Loucy (cell line): ENCODE measurements around the gene CEP295NL.
"Not testable (repeated sequence)": the region's sequence is repeated elsewhere in the genome, so short reads cannot be mapped to it uniquely, and the experiment has no call there.

Source experiments
- H2AFZ ChIP-seq: fragments of 200-600 bp; sonication (generic); 2 replicates; pipeline ENCODE4 v1.6.0; 2016; ENCODE audit warnings: antibody characterized with exemption, mild to moderate bottlenecking, low read length, moderate library complexity
- H3F3A ChIP-seq: fragments of 200-600 bp; 2 replicates; pipeline ENCODE4 v1.6.0; 2016; ENCODE audit warnings: antibody characterized with exemption, low read depth, mild to moderate bottlenecking
- H3K27me3 ChIP-seq: fragments of 200-600 bp; sonication (generic); 2 replicates; pipeline ENCODE4 v1.6.1; 2014; ENCODE audit warnings: low read length, mild to moderate bottlenecking; ENCODE audit not compliant: insufficient read depth, poor library complexity, severe bottlenecking
- H3K36me3 ChIP-seq: fragments of 200-600 bp; sonication (generic); 2 replicates; pipeline ENCODE4 v1.6.1; 2016; ENCODE audit warnings: low read length; ENCODE audit not compliant: insufficient read depth
- H3K4me1 ChIP-seq: fragments of 200-600 bp; sonication (generic); 2 replicates; pipeline ENCODE4 v1.5.1; 2014; ENCODE audit warnings: low read length, mild to moderate bottlenecking; ENCODE audit not compliant: insufficient read depth, poor library complexity, severe bottlenecking
- H3K4me2 ChIP-seq: fragments of 200-600 bp; sonication (generic); 2 replicates; pipeline ENCODE4 v1.6.0; 2014; ENCODE audit warnings: antibody characterized with exemption, low read length, low read depth, mild to moderate bottlenecking; ENCODE audit not compliant: poor library complexity, severe bottlenecking
- H3K4me3 ChIP-seq: fragments of 200-600 bp; sonication (generic); 2 replicates; pipeline ENCODE4 v1.5.1; 2014; ENCODE audit warnings: low read length, mild to moderate bottlenecking, mixed read lengths; ENCODE audit not compliant: poor library complexity, severe bottlenecking
- H3K79me2 ChIP-seq: fragments of 200-600 bp; sonication (generic); 2 replicates; pipeline ENCODE4 v1.6.1; 2014; ENCODE audit warnings: low read length; ENCODE audit not compliant: insufficient read depth
- H3K9ac ChIP-seq: fragments of 200-600 bp; sonication (generic); 2 replicates; pipeline ENCODE4 v1.6.0; 2014; ENCODE audit warnings: mild to moderate bottlenecking, low read depth, low read length, moderate library complexity; ENCODE audit not compliant: poor library complexity, severe bottlenecking
- H3K9me2 ChIP-seq: fragments of 200-600 bp; sonication (generic); replicated peaks from 2 replicates; pipeline ENCODE4 v1.6.1; 2016; ENCODE audit warnings: low read depth, low read length, mixed read lengths
- H3K9me3 ChIP-seq: fragments of 200-600 bp; sonication (generic); 2 replicates; pipeline ENCODE4 v1.6.1; 2014; ENCODE audit warnings: mild to moderate bottlenecking, antibody characterized with exemption, low read length, low read depth; ENCODE audit not compliant: insufficient read depth
- H4K20me1 ChIP-seq: fragments of 200-600 bp; sonication (generic); 2 replicates; pipeline ENCODE4 v1.6.0; 2014; ENCODE audit warnings: antibody characterized with exemption, low read length, mild to moderate bottlenecking; ENCODE audit not compliant: insufficient read depth, poor library complexity, severe bottlenecking
- EZH2phosphoT487 ChIP-seq: fragments of 200-600 bp; IDR thresholded peaks from 2 replicates; pipeline ENCODE4 v1.6.1; 2018; ENCODE audit warnings: antibody characterized with exemption, mild to moderate bottlenecking, moderate library complexity, borderline replicate concordance
- TF ChIP-seq, protein P1 (sequence below): fragments of 200-600 bp; sonication (generic); conservative IDR thresholded peaks from 2 replicates; pipeline ENCODE4 v1.5.1; 2014; ENCODE audit warnings: mild to moderate bottlenecking, antibody characterized with exemption, low read length

Gene CEP295NL

DNA sequence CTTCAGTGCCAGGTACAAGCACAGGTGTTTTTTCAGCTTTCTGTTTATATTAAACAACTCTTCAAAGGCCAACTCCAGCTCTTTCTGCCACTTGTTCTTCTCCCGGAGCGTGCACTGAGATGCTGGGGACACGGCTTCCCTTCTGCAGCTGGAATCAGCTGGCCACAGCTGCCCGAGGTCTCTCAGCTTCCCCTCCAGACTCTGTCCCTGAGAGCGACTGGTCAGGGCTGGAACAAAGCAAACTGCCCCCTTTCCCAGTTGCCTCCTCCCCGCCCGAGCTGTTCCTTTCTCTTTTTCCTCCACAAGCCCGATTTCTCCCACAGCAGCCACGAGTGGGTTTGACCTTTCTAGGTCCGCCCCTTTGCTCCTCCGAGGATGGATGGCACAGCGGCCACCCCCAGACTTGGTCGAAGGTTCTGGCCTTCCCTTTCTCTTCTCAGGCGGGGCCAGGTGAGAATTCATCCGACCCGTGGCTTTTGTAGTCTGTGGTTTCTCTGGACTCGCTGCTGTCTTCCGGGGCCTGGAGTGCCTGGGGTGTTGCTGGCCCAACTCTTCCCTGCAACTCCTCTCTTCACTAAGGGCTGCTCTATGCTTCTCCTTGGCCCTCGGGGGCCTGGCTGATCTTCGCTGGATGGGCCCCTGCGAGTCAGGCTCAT, 11.5 kb downstream of the CEP295NL start:
- no peak overlapping the region for H3K4me2 ChIP-seq
- no peak overlapping the region for H3K9ac ChIP-seq
- no peaks in the 10 kb centered on the region for H3K27me3 ChIP-seq
- no peaks in the 10 kb centered on the region for H3K9me2 ChIP-seq
- H3K36me3 ChIP-seq, result no peaks in the 10 kb centered on the region; the same call in 1 of the 2 replicates
- H3F3A ChIP-seq, result no peaks in the 10 kb centered on the region
- H4K20me1 ChIP-seq, result no peaks in the 10 kb centered on the region
- no peaks in the 10 kb centered on the region for H3K9me3 ChIP-seq
- H3K79me2 ChIP-seq, result 0 out of 2 replicates have a peak, but pooled peaks cover 4% of the 10 kb centered on the region
- TF ChIP-seq, protein P1, sequence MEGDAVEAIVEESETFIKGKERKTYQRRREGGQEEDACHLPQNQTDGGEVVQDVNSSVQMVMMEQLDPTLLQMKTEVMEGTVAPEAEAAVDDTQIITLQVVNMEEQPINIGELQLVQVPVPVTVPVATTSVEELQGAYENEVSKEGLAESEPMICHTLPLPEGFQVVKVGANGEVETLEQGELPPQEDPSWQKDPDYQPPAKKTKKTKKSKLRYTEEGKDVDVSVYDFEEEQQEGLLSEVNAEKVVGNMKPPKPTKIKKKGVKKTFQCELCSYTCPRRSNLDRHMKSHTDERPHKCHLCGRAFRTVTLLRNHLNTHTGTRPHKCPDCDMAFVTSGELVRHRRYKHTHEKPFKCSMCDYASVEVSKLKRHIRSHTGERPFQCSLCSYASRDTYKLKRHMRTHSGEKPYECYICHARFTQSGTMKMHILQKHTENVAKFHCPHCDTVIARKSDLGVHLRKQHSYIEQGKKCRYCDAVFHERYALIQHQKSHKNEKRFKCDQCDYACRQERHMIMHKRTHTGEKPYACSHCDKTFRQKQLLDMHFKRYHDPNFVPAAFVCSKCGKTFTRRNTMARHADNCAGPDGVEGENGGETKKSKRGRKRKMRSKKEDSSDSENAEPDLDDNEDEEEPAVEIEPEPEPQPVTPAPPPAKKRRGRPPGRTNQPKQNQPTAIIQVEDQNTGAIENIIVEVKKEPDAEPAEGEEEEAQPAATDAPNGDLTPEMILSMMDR, result no peak
- no peak for TF ChIP-seq EZH2phosphoT487
- no peak overlapping the region for H3K4me3 ChIP-seq
- no peaks in the 10 kb centered on the region for H3K4me1 ChIP-seq
- H2AFZ ChIP-seq, result no peak overlapping the region

DNA sequence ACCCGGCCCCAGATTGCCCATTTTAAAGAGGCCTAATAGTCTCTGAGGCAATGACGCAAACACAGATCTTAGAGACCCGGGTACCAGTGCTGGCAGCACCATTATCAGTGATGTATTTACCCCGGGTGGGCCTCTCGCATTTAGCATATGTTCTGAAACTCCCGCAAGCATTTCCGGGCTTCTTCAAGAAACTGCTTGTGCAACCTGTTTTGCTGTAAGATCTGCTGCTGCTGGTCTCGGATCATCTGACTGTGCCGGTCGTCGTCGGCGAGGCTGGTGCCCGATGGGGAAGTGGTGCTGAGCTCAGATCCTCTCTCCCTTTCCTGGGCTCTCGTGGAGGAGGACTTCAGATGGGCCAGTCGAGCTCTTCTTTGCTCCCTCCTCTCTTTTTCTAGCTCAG, 12.5 kb downstream of the CEP295NL start:
- H4K20me1 ChIP-seq, result no peaks in the 10 kb centered on the region
- no peak overlapping the region for H3K9ac ChIP-seq

DNA sequence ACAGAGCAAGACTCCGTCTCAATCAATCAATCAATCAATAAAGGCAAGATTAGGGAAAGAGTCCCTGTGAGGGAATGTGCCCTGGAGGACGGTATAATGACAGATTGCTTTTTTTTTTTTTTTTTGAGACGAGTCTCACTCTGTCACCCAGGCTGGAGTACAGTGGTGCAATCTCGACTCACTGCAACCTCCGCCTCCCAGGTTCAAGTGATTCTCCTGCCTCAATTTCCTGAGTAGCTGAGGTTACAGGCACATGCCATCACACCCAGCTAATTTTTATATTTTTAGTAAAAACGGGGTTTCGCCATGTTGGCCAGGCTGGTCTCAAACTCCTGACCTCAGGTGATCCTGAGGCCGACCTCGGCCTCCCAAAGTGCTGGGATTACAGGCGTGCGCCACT, 12.9 kb downstream of the CEP295NL start:
- not testable (repeated sequence) for H3F3A ChIP-seq, H2AFZ ChIP-seq, H3K27me3 ChIP-seq, H3K4me3 ChIP-seq, H3K79me2 ChIP-seq, H3K9ac ChIP-seq, H3K9me2 ChIP-seq, H3K9me3 ChIP-seq, H3K4me2 ChIP-seq, H3K4me1 ChIP-seq, H3K36me3 ChIP-seq, H4K20me1 ChIP-seq

More for the DNA sequence above, 12.5 kb downstream of the CEP295NL start:
- Histone ChIP-seq H3K9me3 (no peaks in the 10 kb centered on the region), H3K4me2 (no peak overlapping the region), H3K4me3 (no peak overlapping the region), H3K36me3 (no peaks in the 10 kb centered on the region; the same call in 1 of the 2 replicates), H3K79me2 (0 out of 2 replicates have a peak, but pooled peaks cover 4% of the 10 kb centered on the region), H3K4me1 (no peaks in the 10 kb centered on the region), H3K27me3 (no peaks in the 10 kb centered on the region), H3K9me2 (no peaks in the 10 kb centered on the region), H2AFZ (no peak overlapping the region), H3F3A (no peaks in the 10 kb centered on the region)
- TF ChIP-seq, protein P1, result no peak
- no peak for TF ChIP-seq EZH2phosphoT487

DNA sequence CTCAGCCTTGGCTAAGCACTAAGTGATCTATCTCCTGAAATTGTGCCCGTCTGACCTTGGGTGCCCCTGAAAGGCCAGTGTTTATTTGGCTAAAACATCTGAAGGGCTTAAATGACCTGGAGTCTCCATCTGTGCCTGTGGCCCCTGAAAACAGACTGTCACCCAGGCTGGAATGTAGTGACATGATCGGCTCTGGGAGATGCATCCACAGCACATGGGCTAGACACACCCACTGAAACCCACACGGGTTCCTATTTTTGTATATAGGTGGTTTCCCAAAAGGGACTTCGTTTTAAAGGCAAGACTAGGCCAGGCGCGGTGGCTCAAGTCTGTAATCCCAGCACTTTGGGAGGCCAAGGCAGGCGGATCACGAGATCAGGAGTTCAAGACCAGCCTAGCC, 13.5 kb downstream of the CEP295NL start:
- no peaks in the 10 kb centered on the region for H3K27me3 ChIP-seq
- no peaks in the 10 kb centered on the region for H3F3A ChIP-seq
- no peak overlapping the region for H3K4me3 ChIP-seq
- no peak overlapping the region for H3K4me2 ChIP-seq
- H3K4me1 ChIP-seq, result no peaks in the 10 kb centered on the region
- no peaks in the 10 kb centered on the region; the same call in 1 of the 2 replicates for H3K36me3 ChIP-seq
- no peaks in the 10 kb centered on the region for H3K9me3 ChIP-seq
- no peak overlapping the region for H3K9ac ChIP-seq
- no peak overlapping the region for H2AFZ ChIP-seq
- no peak for TF ChIP-seq EZH2phosphoT487
- TF ChIP-seq, protein P1, result no peak
- no peaks in the 10 kb centered on the region for H4K20me1 ChIP-seq
- no peaks in the 10 kb centered on the region for H3K9me2 ChIP-seq
- H3K79me2 ChIP-seq, result 0 out of 2 replicates have a peak, but pooled peaks cover 4% of the 10 kb centered on the region
